Ishikawa (cell line): Measurements from ENCODE around the gene HSD17B14.

Source experiments
- EGR1 ChIP-seq: IDR thresholded peaks from 2 replicates; pipeline ENCODE4 v1.6.1; 2012
- EP300 ChIP-seq: IDR thresholded peaks from 2 replicates; pipeline ENCODE4 v1.6.1; 2012; ENCODE audit warnings: borderline replicate concordance
- FOXM1 ChIP-seq: IDR thresholded peaks from 2 replicates; pipeline ENCODE4 v1.6.1; 2012; ENCODE audit warnings: low read depth, borderline replicate concordance
- NFIC ChIP-seq: IDR thresholded peaks from 2 replicates; pipeline ENCODE4 v1.6.1; 2012
- RAD21 ChIP-seq: IDR thresholded peaks from 2 replicates; pipeline ENCODE4 v1.6.1; 2012; ENCODE audit warnings: low read depth
- TAF1 ChIP-seq: IDR thresholded peaks from 2 replicates; pipeline ENCODE4 v1.6.1; 2012; ENCODE audit warnings: low read depth, mild to moderate bottlenecking
- TCF12 ChIP-seq: IDR thresholded peaks from 2 replicates; pipeline ENCODE4 v1.6.1; 2012; ENCODE audit warnings: low read depth
- TF ChIP-seq, protein P1 (sequence below): IDR thresholded peaks from 2 replicates; pipeline ENCODE4 v1.6.1; 2012; ENCODE audit warnings: low read depth, mild to moderate bottlenecking

DNA sequence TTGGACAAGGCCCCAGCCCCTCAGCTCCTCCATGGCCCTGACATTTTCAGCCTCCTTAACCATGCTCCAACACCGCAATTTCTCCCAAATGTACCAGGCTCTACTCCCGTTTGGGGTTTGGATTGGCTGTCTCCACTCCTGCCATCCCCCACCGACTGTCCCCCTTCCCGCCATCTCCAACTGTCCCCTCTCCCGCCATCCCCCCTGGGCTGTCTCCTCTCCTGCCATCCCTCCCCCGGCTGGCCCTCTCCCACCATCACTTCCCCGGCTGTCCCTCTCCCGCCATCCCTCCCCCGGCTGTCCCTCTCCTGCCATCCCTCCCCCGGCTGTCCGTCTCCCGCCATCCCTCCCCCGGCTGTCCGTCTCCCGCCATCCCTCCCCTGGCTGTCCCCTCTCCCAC is 30.8 kb downstream of the HSD17B14 start:
- TF ChIP-seq EP300 (no peak), NFIC (no peak), TCF12 (no peak), RAD21 (no peak), EGR1 (no peak), FOXM1 (no peak), TAF1 (no peak)
- TF ChIP-seq, protein P1, sequence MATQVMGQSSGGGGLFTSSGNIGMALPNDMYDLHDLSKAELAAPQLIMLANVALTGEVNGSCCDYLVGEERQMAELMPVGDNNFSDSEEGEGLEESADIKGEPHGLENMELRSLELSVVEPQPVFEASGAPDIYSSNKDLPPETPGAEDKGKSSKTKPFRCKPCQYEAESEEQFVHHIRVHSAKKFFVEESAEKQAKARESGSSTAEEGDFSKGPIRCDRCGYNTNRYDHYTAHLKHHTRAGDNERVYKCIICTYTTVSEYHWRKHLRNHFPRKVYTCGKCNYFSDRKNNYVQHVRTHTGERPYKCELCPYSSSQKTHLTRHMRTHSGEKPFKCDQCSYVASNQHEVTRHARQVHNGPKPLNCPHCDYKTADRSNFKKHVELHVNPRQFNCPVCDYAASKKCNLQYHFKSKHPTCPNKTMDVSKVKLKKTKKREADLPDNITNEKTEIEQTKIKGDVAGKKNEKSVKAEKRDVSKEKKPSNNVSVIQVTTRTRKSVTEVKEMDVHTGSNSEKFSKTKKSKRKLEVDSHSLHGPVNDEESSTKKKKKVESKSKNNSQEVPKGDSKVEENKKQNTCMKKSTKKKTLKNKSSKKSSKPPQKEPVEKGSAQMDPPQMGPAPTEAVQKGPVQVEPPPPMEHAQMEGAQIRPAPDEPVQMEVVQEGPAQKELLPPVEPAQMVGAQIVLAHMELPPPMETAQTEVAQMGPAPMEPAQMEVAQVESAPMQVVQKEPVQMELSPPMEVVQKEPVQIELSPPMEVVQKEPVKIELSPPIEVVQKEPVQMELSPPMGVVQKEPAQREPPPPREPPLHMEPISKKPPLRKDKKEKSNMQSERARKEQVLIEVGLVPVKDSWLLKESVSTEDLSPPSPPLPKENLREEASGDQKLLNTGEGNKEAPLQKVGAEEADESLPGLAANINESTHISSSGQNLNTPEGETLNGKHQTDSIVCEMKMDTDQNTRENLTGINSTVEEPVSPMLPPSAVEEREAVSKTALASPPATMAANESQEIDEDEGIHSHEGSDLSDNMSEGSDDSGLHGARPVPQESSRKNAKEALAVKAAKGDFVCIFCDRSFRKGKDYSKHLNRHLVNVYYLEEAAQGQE, result no peak
